ENCODE measurements around the gene SETMAR.
A peak's percentile ranks its signal among the peaks of the same experiment; 100 is the strongest.

SETMAR gene

GRCh38 chr3:4351164-4351855 lies 48.1 kb downstream of the SETMAR start:
- Histone ChIP-seq H3K79me2 (peaks cover 4% of the 10 kb centered on the region), H3K4me1 (no peaks in the 10 kb centered on the region), H2AFZ (no peak overlapping the region), H3K9ac (no peak overlapping the region), H3K27ac (no peak overlapping the region), H3K4me2 (ENCODE audit: low read length) (no peak overlapping the region), H3K36me3 (ENCODE audit: control insufficient read depth, insufficient read depth, low read length) (no peaks in the 10 kb centered on the region), H3K4me3 (ENCODE audit: low read depth, low read length) (no peak overlapping the region), H3K9me3 (ENCODE audit: control insufficient read depth, low read length) (no peaks in the 10 kb centered on the region), H3K27me3 (ENCODE audit: control insufficient read depth, insufficient read depth, low read length) (no peaks in the 10 kb centered on the region)
- TF ChIP-seq CTCF (IDR thresholded peaks at IDR 0.05): no peak

- TF ChIP-seq CTCF (IDR thresholded peaks at IDR 0.05): no peak
- no peak overlapping the region for H3K27ac ChIP-seq
- peaks cover 4% of the 10 kb centered on the region for H3K79me2 ChIP-seq
- H3K4me3 ChIP-seq (ENCODE audit: low read depth, low read length): no peak overlapping the region
- no peak overlapping the region for H2AFZ ChIP-seq
- no peaks in the 10 kb centered on the region for H3K9me3 ChIP-seq (ENCODE audit: control insufficient read depth, low read length)
- H3K36me3 ChIP-seq (ENCODE audit: control insufficient read depth, insufficient read depth, low read length): no peaks in the 10 kb centered on the region
- no peak overlapping the region for H3K4me2 ChIP-seq (ENCODE audit: low read length)
- no peak overlapping the region for H3K9ac ChIP-seq
- no peaks in the 10 kb centered on the region for H3K4me1 ChIP-seq
- H3K27me3 ChIP-seq (ENCODE audit: control insufficient read depth, insufficient read depth, low read length): no peaks in the 10 kb centered on the region
Measured at GRCh38 chr3:4351872-4352271, 48.7 kb downstream of the SETMAR start.

- H3K9ac ChIP-seq: no peak overlapping the region
Measured at GRCh38 chr3:4355401-4356219, 52.4 kb downstream of the SETMAR start.

GRCh38 chr3:4356220-4356540 lies 53.0 kb downstream of the SETMAR start:
- H3K4me2 ChIP-seq (ENCODE audit: low read length): no peak overlapping the region
- H2AFZ ChIP-seq: no peak overlapping the region
- no peaks in the 10 kb centered on the region for H3K79me2 ChIP-seq
- H3K9ac ChIP-seq: no peak overlapping the region
- H3K27me3 ChIP-seq (ENCODE audit: control insufficient read depth, insufficient read depth, low read length): no peaks in the 10 kb centered on the region
- no peaks in the 10 kb centered on the region for H3K9me3 ChIP-seq (ENCODE audit: control insufficient read depth, low read length)
- TF ChIP-seq CTCF (IDR thresholded peaks at IDR 0.05): no peak
- H3K4me1 ChIP-seq: no peaks in the 10 kb centered on the region
- H3K27ac ChIP-seq: no peak overlapping the region
- H3K4me3 ChIP-seq (ENCODE audit: low read depth, low read length): no peak overlapping the region
- no peaks in the 10 kb centered on the region for H3K36me3 ChIP-seq (ENCODE audit: control insufficient read depth, insufficient read depth, low read length)

More at GRCh38 chr3:4355401-4356219, 52.4 kb downstream of the SETMAR start:
- Histone ChIP-seq H3K36me3 (ENCODE audit: control insufficient read depth, insufficient read depth, low read length) (no peaks in the 10 kb centered on the region), H3K4me1 (no peaks in the 10 kb centered on the region), H3K4me3 (ENCODE audit: low read depth, low read length) (no peak overlapping the region), H3K4me2 (ENCODE audit: low read length) (no peak overlapping the region), H2AFZ (peak overlapping the region; percentile 18), H3K27me3 (ENCODE audit: control insufficient read depth, insufficient read depth, low read length) (no peaks in the 10 kb centered on the region), H3K9me3 (ENCODE audit: control insufficient read depth, low read length) (no peaks in the 10 kb centered on the region), H3K79me2 (no peaks in the 10 kb centered on the region), H3K27ac (no peak overlapping the region)
- no peak for TF ChIP-seq CTCF (IDR thresholded peaks at IDR 0.05)
